ENCODE results near the gene PRRT2. TPM values are rescaled to one million over a fixed set of nuclear protein-coding genes. Genes with fewer than 3 reads are reported as not detected.
"Not testable (repeated sequence)": the region's sequence is repeated elsewhere in the genome, so short reads cannot be mapped to it uniquely, and the experiment has no call there.

The PRRT2 gene
- total RNA-seq, 1 experiment from 2014 or later, result 9.7 TPM

- no peak for DNase-seq (ENCODE audit: low read depth, low spot score)
- Histone ChIP-seq H3K9me3 (ENCODE audit: control insufficient read depth, insufficient read depth, low read depth, low read length) (no peaks in the 10 kb centered on the region), H3K27ac (ENCODE audit: low read length) (peak overlapping the region; percentile 94), H3K4me1 (ENCODE audit: control insufficient read depth, insufficient read depth, low read length) (peaks cover 12% of the 10 kb centered on the region), H3K4me3 (ENCODE audit: low read depth in 2 of 2, low read length in 2 of 2) (peak overlapping the region; percentile 87 to 93), H3K36me3 (ENCODE audit: control insufficient read depth, insufficient read depth, low read length) (no peaks in the 10 kb centered on the region; the same call in 1 of the 2 replicates), H3K27me3 (ENCODE audit: control insufficient read depth, insufficient read depth, low read length) (no peaks in the 10 kb centered on the region)
- intact Hi-C loops (cut with micrococcal nuclease; ENCODE audit: unreplicated experiment), result no loop called here
- ATAC-seq, result no peak
- ChIA-PET CTCF (no interaction called here), POLR2A (interaction anchor here (0.6 kb wide), 1 partner anchor 30 kb away, joined by 5 read pairs; no protein-coding TSS in a partner anchor)
- in situ Hi-C loops (cut with HindIII; ENCODE audit: low pct_unique_long_range_greater_than_20kb, low sequenced_read_pairs), result no loop called here
- TF ChIP-seq CTCF (IDR thresholded peaks at IDR 0.05) (no peak), POLR2AphosphoS5 (IDR thresholded peaks at IDR 0.05; ENCODE audit: low read depth, low read length) (no peak), TCF7L2 (IDR thresholded peaks at IDR 0.05; ENCODE audit: low read depth, low read length) (no peak), SIN3A (IDR thresholded peaks at IDR 0.05; ENCODE audit: borderline replicate concordance, insufficient read depth, low read depth, low read length) (no peak)
- TF ChIP-seq, protein P1, sequence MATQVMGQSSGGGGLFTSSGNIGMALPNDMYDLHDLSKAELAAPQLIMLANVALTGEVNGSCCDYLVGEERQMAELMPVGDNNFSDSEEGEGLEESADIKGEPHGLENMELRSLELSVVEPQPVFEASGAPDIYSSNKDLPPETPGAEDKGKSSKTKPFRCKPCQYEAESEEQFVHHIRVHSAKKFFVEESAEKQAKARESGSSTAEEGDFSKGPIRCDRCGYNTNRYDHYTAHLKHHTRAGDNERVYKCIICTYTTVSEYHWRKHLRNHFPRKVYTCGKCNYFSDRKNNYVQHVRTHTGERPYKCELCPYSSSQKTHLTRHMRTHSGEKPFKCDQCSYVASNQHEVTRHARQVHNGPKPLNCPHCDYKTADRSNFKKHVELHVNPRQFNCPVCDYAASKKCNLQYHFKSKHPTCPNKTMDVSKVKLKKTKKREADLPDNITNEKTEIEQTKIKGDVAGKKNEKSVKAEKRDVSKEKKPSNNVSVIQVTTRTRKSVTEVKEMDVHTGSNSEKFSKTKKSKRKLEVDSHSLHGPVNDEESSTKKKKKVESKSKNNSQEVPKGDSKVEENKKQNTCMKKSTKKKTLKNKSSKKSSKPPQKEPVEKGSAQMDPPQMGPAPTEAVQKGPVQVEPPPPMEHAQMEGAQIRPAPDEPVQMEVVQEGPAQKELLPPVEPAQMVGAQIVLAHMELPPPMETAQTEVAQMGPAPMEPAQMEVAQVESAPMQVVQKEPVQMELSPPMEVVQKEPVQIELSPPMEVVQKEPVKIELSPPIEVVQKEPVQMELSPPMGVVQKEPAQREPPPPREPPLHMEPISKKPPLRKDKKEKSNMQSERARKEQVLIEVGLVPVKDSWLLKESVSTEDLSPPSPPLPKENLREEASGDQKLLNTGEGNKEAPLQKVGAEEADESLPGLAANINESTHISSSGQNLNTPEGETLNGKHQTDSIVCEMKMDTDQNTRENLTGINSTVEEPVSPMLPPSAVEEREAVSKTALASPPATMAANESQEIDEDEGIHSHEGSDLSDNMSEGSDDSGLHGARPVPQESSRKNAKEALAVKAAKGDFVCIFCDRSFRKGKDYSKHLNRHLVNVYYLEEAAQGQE (IDR thresholded peaks at IDR 0.05; ENCODE audit: insufficient read depth in 1 of 2, low read depth in 2 of 2, low read length in 1 of 2), result no peak
- BruUV-seq (replicated peaks), result no TSS peak
Observed at GRCh38 chr16:29791845-29792807, 19.9 kb upstream of the PRRT2 start.

DNA sequence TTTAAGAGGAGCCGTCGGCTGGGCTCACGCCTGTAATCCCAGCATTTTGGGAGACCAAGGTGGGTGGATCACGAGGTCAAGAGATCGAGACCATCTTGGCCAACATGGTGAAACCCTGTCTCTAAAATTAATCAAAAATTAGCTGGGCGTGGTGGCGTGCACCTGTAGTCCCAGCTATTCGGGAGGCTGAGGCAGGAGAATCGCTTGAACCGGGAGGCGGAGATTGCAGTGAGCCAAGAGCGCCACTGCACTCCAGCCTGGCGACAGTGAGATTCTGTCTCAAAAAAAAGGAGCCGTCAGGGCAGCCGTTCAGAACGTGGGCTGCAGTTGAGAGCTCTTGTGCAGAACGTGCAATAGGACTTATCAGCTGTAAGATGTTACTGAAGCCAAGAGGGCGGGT, 18.8 kb upstream of the PRRT2 start:
- H3K4me3 ChIP-seq (ENCODE audit: low read depth in 2 of 2, low read length in 2 of 2); ATAC-seq; H3K9me3 ChIP-seq (ENCODE audit: control insufficient read depth, insufficient read depth, low read depth, low read length); BruUV-seq (replicated peaks); H3K27me3 ChIP-seq (ENCODE audit: control insufficient read depth, insufficient read depth, low read length); in situ Hi-C loops (cut with HindIII; ENCODE audit: low pct_unique_long_range_greater_than_20kb, low sequenced_read_pairs); intact Hi-C loops (cut with micrococcal nuclease; ENCODE audit: unreplicated experiment); DNase-seq (ENCODE audit: low read depth, low spot score); H3K36me3 ChIP-seq (ENCODE audit: control insufficient read depth, insufficient read depth, low read length); H3K27ac ChIP-seq (ENCODE audit: low read length); CTCF ChIA-PET: not testable (repeated sequence)
- peaks cover 12% of the 10 kb centered on the region for H3K4me1 ChIP-seq (ENCODE audit: control insufficient read depth, insufficient read depth, low read length)
- POLR2A ChIA-PET, result interaction anchor here (1.5 kb wide), 1 partner anchor 11 kb away, joined by 14 read pairs; no protein-coding TSS in a partner anchor

All from Panc1 (cell line).